Middle frontal gyrus (tissue), 1 donor: ENCODE measurements around the gene LEUTX.

Experiments
- DNase-seq: peaks from one replicate; pipeline ENCODE4 v3.0.0-alpha.2; 2015; ENCODE audit warnings: low spot score; ENCODE audit errors: extremely low spot score

Gene LEUTX

GRCh38 chr19:39820696-39821095 lies 42.0 kb downstream of the LEUTX start:
- DNase-seq: no peak

GRCh38 chr19:39823686-39824085 lies 45.0 kb downstream of the LEUTX start:
- no peak for DNase-seq

- DNase-seq: peak; percentile 90
These were observed 45.8 kb downstream of the LEUTX start for GRCh38 chr19:39824143-39825092.

GRCh38 chr19:39825093-39825463 lies 46.4 kb downstream of the LEUTX start:
- no peak for DNase-seq

- DNase-seq: no peak
These were observed 47.0 kb downstream of the LEUTX start for GRCh38 chr19:39825531-39826076.

GRCh38 chr19:39826311-39826945 lies 47.8 kb downstream of the LEUTX start:
- DNase-seq: no peak

GRCh38 chr19:39827216-39827615 lies 48.6 kb downstream of the LEUTX start:
- DNase-seq: no peak

GRCh38 chr19:39828015-39828653 lies 49.5 kb downstream of the LEUTX start:
- DNase-seq: no peak

- no peak for DNase-seq
These were observed 50.0 kb downstream of the LEUTX start for GRCh38 chr19:39828654-39829032.

- DNase-seq: no peak
These were observed 51.1 kb downstream of the LEUTX start for GRCh38 chr19:39829702-39830275.

GRCh38 chr19:39830406-39830805 lies 51.8 kb downstream of the LEUTX start:
- no peak for DNase-seq

GRCh38 chr19:39830847-39831246 lies 52.2 kb downstream of the LEUTX start:
- DNase-seq: no peak

- no peak for DNase-seq
These were observed 53.0 kb downstream of the LEUTX start for GRCh38 chr19:39831679-39832078.

GRCh38 chr19:39832341-39833083 lies 53.9 kb downstream of the LEUTX start:
- DNase-seq: no peak

- DNase-seq: no peak
These were observed 54.5 kb downstream of the LEUTX start for GRCh38 chr19:39833160-39833463.

- DNase-seq: peak; percentile 95
These were observed 55.0 kb downstream of the LEUTX start, which contains the start of gene DYRK1B for GRCh38 chr19:39833464-39834286. DYRK1B (minus strand) TSS chr19:39834162; CDS start chr19:39831867, 2,295 bp downstream.

GRCh38 chr19:39834287-39834841 lies 55.7 kb downstream of the LEUTX start:
- no peak for DNase-seq
